ENCODE results near the gene MROH9.

DNA sequence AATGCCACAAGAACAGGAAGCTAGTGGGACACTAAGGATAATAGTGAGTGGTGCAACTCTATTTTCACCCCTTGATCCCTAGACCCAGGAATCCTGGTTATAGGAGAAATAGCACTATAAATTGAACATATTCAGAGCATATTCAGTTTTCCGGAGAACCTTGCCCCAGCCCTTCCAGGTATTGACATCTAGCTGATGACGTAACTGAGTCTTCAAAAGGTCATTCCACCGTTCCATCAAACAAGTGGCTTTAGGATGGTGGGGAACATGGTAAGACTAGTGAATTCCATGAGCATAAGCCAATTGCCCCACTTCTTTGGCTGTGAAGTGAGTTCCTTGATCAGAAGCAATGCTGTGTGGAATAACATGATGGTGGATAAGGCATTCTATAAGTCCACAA is 2.9 kb downstream of the MROH9 start:
- no peak for TF ChIP-seq CTCF (IDR thresholded peaks at IDR 0.05; ENCODE audit: insufficient read depth, low read length, poor library complexity, severe bottlenecking)
- no peak for TF ChIP-seq EZH2phosphoT487 (conservative IDR thresholded peaks at IDR 0.05; ENCODE audit: low read length)

Measured in SU-DHL-6 (cell line).